NCI-H82 treated with DMSO at 0.1 percent for 48 hours (cell line): ENCODE data around the gene SAPCD1.
"Not testable (repeated sequence)": the region's sequence is repeated elsewhere in the genome, so short reads cannot be mapped to it uniquely, and the experiment has no call there.

Experiments used
- DNase-seq: peaks from one replicate; lab custom pipeline; 2025; ENCODE audit not compliant: unreplicated experiment; lab: John Stamatoyannopoulos, UW

The SAPCD1 gene

GRCh38 chr6:31796993-31797385, 34.5 kb downstream of the SAPCD1 start:
- no peak for DNase-seq

- DNase-seq = no peak
These were observed 35.1 kb downstream of the SAPCD1 start for GRCh38 chr6:31797588-31797987.

- no peak for DNase-seq
These were observed 37.3 kb downstream of the SAPCD1 start for GRCh38 chr6:31799781-31800180.

- DNase-seq = not testable (repeated sequence)
These were observed 38.8 kb downstream of the SAPCD1 start for GRCh38 chr6:31801031-31801927.

GRCh38 chr6:31805939-31806469, 43.5 kb downstream of the SAPCD1 start:
- no peak for DNase-seq

GRCh38 chr6:31806470-31807272, 44.2 kb downstream of the SAPCD1 start, which contains the start of gene LSM2:
Gene LSM2, minus strand, starts transcription at chr6:31806966. Its CDS starts 209 bp downstream, at chr6:31806757.
- peak; percentile 92 for DNase-seq

GRCh38 chr6:31808599-31808998, 46.1 kb downstream of the SAPCD1 start:
- DNase-seq = not testable (repeated sequence)

- DNase-seq = no peak
These were observed 49.2 kb downstream of the SAPCD1 start for GRCh38 chr6:31811645-31812044.

GRCh38 chr6:31813465-31813849, 51.0 kb downstream of the SAPCD1 start:
- no peak for DNase-seq
